Non-pigmented ciliary epithelial cell (primary cell): ENCODE data around the gene CORO2B.

ENCODE experiments used
- DNase-seq: peaks from one replicate; pipeline ENCODE4 v3.0.0-alpha.2; 2010; ENCODE audit warnings: low read depth

Gene CORO2B

GRCh38 chr15:68608206-68608843 lies 29.5 kb downstream of the CORO2B start:
- no peak for DNase-seq

DNA sequence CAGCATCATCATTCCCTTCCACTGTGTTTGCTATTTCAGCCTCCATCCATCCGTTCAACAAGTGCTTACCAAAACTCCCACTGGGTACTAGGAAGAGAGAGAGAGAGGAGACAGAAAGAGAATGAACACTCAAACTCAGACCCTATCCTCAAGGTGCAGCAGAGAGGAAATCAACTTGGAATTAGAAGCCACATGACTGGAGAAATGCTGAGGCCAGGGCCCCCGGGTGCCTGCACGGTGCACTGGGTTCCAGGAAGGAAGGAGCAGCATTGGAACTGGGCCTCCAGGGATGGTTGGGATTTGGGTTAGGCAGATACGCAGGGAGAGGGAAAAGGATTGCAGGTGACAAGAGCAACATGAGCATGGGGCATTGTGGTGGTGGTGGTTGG lies 30.0 kb downstream of the CORO2B start:
- no peak for DNase-seq

- DNase-seq = no peak
Observed at GRCh38 chr15:68609629-68610028, 30.8 kb downstream of the CORO2B start.

GRCh38 chr15:68610825-68611224 lies 32.0 kb downstream of the CORO2B start:
- no peak for DNase-seq

DNA sequence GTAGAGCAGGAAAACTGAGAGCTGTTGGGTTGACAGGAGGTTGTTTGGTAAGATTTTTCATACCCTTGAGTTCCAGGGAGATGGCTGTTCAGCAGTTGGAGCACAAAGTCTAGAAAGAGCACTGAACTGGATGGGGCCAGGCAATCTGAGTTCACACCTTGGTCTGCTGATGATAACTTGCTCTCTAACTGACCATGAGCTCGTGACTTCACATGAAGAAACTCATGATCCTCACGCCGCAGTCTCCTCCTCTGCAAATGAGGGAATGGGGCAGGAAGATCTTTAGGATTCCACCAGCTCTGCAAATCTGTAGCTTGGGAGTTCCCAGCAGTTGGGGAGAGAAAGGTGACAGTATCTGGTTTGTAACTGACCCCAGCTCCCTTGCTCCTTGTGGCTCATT lies 33.7 kb downstream of the CORO2B start:
- no peak for DNase-seq

DNA sequence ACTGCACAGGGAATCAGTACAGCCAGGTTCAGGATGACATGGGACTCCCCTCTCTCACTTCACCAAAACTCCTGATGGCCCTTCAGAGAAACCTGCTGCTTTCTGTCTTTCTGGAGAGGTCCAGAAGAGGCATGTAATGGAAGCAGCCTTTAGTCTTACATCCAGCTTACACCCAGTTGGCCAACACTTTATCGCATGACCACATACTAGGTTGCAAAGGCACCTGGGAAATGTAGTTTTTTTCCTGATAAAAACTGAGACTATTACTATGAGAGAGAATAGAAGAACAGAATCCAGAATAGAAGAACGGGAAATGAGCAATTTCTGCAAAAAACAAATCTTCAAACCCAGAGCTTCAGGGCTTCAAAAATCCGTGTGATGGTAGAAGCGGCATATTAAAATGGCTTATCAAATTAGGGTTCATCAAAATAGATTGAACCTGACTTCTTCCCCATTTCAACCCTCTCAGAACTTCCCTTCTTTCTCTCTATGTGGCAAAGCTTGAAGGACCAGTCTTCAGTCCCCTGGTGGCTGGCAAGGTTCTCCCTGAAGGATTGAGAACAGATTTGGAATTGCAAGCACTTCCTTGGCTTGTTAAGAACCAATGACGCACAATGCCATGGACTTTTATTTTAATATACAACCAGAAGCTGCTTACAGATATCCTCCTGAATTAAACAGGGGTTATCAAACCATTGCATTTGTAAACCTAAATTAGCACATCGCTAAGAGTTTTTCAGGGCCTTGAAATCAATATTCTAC lies 34.4 kb downstream of the CORO2B start:
- DNase-seq = no peak

DNA sequence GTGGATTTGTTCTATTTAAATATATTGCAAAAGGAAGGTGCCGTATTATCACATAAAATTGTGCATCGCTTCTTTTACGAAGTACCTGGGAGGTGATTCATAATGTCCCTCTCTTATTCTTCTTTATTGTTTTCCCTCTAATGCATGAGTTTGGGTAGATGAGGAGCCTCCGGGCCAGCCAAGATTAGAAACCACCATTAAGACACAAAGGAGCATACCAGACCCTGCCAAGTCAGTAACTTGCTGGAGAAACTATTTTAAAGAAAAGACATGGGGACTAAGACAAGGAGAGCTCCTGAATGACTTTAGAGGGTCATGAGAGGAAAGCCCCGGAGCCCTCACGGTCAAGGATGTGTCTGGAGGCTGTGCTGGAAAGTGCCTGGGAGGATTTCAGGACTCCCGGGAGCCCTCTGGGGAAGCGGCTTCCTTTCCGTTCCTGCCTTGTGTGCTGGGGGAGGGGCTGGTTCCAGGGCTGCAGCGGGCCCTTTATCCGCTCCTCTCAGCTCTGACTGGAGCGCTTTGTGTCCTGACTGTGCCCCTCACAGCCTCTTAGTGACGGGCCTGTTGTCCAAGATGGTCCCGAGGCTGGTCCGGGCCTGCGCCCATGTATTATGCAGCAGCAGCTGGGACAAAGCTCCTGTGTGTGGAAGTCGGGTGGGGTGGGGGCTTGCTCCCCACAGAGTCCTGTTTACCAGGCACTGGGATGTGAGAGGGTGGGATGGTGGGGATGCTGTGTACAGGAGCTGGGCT lies 35.7 kb downstream of the CORO2B start:
- DNase-seq = no peak

- DNase-seq = no peak
Observed at GRCh38 chr15:68615301-68615700, 36.5 kb downstream of the CORO2B start.

- no peak for DNase-seq
Observed at GRCh38 chr15:68615811-68616210, 37.0 kb downstream of the CORO2B start.

DNA sequence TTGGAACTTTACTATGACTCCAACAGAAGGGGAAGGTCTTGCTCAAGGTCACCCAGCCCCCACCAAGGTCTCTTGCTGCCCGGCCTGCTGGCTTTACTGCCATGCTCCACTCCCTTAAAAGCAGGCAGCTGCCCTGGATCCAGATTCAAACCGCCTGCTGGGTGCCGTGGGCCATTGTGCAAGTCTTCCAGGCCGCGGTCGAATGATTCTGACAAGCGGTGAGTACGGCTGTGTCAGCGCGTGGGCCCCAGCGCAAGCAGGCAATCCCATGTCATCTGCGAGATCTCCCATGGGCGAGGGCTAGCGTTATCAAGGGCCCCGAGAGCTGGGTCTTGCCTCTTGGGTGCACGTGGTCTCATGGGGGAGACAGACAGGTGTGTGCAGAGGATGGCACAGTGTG lies 37.6 kb downstream of the CORO2B start:
- DNase-seq = no peak

- DNase-seq = no peak
Observed at GRCh38 chr15:68617001-68617400, 38.2 kb downstream of the CORO2B start.

GRCh38 chr15:68617777-68618176 lies 39.0 kb downstream of the CORO2B start:
- no peak for DNase-seq

DNA sequence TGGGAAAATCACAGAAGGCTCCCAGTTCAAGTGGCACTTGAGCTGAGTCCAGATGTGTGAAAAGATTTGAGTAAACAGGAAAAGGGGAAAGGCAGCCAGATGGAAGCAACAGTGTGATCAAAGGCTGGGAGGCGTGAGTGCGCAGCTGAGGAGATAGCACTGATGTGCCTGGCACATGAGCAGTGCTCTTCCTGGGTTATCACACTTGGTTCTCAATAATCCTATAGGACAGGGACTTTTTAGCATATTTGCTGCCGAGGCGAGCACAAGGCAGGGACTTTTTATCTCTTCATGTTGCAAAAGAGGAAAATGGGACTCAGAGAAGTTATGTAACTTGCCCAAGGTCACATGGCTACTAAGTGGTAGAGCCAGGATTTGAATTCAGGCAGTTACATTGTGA lies 39.6 kb downstream of the CORO2B start:
- no peak for DNase-seq

- DNase-seq = peak; percentile 38
Observed at GRCh38 chr15:68618908-68619698, 40.3 kb downstream of the CORO2B start.

GRCh38 chr15:68620721-68621527 lies 42.1 kb downstream of the CORO2B start:
- DNase-seq = peak; percentile 67

GRCh38 chr15:68621535-68621934 lies 42.7 kb downstream of the CORO2B start:
- DNase-seq = no peak

DNA sequence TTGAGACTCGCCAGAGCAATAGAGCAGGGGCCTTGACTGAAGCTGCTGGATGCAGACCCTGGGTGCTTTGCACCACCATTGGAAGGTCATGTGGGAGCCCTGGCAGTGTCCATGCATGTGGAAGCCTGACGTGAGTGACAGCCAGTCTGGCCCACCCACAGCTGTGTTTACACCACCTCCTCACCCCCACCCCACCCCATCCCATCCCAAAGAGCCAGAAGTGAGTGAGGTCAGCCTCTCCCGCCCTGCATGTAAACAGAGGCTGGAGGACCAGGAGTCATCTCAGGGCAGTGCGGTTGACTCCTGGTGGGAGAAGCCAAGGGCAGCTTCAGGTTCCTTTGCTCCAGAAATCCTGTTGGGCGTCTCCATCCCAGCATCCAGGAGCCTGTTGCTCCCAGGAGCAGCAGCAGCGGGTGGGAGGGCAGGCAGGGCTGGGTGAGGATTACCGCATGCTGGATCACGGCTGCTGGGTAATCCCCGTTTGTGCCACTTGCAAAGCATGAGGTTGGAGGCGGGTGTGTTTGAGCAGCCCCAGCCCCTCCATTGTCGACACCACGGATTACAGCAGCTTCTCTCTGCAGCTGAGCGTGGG lies 44.6 kb downstream of the CORO2B start:
- no peak for DNase-seq

DNA sequence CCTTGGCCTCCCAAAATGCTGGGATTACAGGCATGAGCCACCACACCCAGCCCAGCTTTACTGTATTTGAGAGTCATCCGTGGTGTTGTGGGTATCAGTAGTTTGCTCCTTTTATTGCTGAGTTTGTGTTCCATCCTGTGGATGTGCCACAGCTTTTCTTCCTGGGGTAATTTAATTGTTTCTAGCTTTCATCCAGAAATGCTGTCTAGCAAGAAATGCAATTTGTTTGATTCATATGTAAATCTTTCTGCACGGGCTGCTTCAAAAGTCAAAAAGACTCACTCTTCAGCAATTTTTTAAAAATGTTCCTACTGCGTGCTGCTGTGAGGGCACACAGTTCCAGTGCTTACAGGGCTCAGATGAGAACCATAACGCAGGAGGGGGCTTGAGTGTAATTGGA lies 47.1 kb downstream of the CORO2B start:
- no peak for DNase-seq

DNA sequence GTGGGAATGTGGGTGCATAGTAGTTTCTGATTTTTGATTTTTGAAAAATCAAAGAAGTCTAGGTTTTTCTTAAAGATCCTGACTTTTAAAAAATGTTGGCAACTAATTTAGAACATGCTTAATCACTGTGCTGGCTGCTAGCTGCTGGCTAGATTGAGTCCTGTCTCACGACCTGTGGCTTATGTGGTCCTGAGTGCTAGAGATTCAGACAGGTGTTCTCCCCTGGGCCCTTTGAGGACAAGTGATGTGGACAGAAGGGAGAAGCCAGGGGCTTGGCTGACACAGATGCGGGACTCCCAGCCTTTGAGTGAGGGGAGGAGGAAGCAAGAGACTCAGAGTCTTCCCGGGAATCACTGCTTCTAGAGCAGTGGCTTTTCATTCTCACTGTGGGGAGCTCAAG lies 47.5 kb downstream of the CORO2B start:
- DNase-seq = no peak

DNA sequence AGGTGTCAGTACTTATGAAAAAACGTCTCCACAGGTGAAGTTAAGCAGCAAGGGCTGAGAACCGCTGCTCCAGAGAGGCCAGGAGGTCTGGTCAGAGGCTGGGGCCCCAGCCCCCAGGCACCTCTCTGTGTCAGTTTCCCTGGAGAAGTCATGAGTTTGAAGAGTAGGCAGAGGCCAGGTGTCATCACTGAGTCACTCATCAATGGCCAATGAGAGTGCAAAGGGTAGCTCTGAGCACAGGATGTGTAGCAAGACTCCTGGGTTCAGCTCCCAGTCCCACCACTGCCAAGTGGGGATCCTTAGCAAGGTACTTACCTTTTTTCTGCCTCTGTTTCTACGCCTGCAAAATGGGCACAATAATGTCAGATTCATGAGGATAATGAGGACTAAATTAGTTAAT lies 47.9 kb downstream of the CORO2B start:
- DNase-seq = no peak

- DNase-seq = no peak
Observed at GRCh38 chr15:68627476-68627875, 48.7 kb downstream of the CORO2B start.
